ENCODE data around the gene EPHA1.
"Not testable (repeated sequence)": the region's sequence is repeated elsewhere in the genome, so short reads cannot be mapped to it uniquely, and the experiment has no call there.

The EPHA1 gene

GRCh38 chr7:143419880-143420279, 11.2 kb upstream of the EPHA1 start:
- ChIA-PET POLR2A (ENCODE audit: low non-redundant PET) (no interaction called here), CTCF (no interaction called here)
- no peak for DNase-seq (ENCODE audit: low spot score)
- no peak overlapping the region for H3K27ac ChIP-seq
- no peak for TF ChIP-seq CTCF (conservative IDR thresholded peaks at IDR 0.05; ENCODE audit: low read depth)

- CTCF ChIA-PET, result no interaction called here
- POLR2A ChIA-PET (ENCODE audit: low non-redundant PET), result no interaction called here
- TF ChIP-seq CTCF (conservative IDR thresholded peaks at IDR 0.05; ENCODE audit: low read depth), result no peak
- no peak overlapping the region for H3K27ac ChIP-seq
- no peak for DNase-seq (ENCODE audit: low spot score)
These were observed 10.2 kb upstream of the EPHA1 start for GRCh38 chr7:143418681-143419458.

- ChIA-PET CTCF (no interaction called here), POLR2A (ENCODE audit: low non-redundant PET) (no interaction called here)
- no peak for TF ChIP-seq CTCF (conservative IDR thresholded peaks at IDR 0.05; ENCODE audit: low read depth)
- DNase-seq (ENCODE audit: low spot score), result no peak
- no peak overlapping the region for H3K27ac ChIP-seq
These were observed 9.2 kb upstream of the EPHA1 start for GRCh38 chr7:143417734-143418383.

- TF ChIP-seq CTCF (conservative IDR thresholded peaks at IDR 0.05; ENCODE audit: low read depth), result peak; percentile 89
- peak; percentile 48 for DNase-seq (ENCODE audit: low spot score)
- POLR2A ChIA-PET (ENCODE audit: low non-redundant PET), result no interaction called here
- CTCF ChIA-PET, result interaction anchor here (0.7 to 1.9 kb wide), 2 partner anchors 88 to 176 kb away, joined by 3 to 11 read pairs; no protein-coding TSS in a partner anchor
- H3K27ac ChIP-seq, result no peak overlapping the region
These were observed 8.0 kb upstream of the EPHA1 start for GRCh38 chr7:143416565-143417149.

GRCh38 chr7:143415742-143416397, 7.2 kb upstream of the EPHA1 start:
- TF ChIP-seq CTCF (conservative IDR thresholded peaks at IDR 0.05; ENCODE audit: low read depth), result no peak
- DNase-seq (ENCODE audit: low spot score), result peak; percentile 66
- POLR2A ChIA-PET (ENCODE audit: low non-redundant PET), result no interaction called here
- CTCF ChIA-PET, result interaction anchor here (0.6 to 1.9 kb wide), 2 partner anchors 89 to 175 kb away, joined by 3 to 11 read pairs; no protein-coding TSS in a partner anchor
- no peak overlapping the region for H3K27ac ChIP-seq

- POLR2A ChIA-PET (ENCODE audit: low non-redundant PET), result interaction anchor here (0.7 kb wide), 1 partner anchor 33 kb away, joined by 6 read pairs; no protein-coding TSS in a partner anchor
- not testable (repeated sequence) for H3K27ac ChIP-seq
These were observed 6.6 kb upstream of the EPHA1 start for GRCh38 chr7:143415209-143415608.

More at GRCh38 chr7:143415209-143415608, 6.6 kb upstream of the EPHA1 start:
- DNase-seq (ENCODE audit: low spot score), result not testable (repeated sequence)
- CTCF ChIA-PET, result interaction anchor here (0.6 to 1.9 kb wide), 2 partner anchors 10 to 175 kb away, joined by 5 to 11 read pairs; no protein-coding TSS in a partner anchor
